Thyroid gland (tissue), 4 donors: ENCODE data around the gene MPZL1.

Source experiments
- CTCF ChIP-seq, 6 experiments: fragments of 200-600 bp in 3 of 6; fragments of 450-650 bp in 3 of 6; sonication (generic) in 3 of 6; IDR thresholded peaks; one replicate each; pipeline ENCODE4 v1.5.1; 2016 to 2019; ENCODE audit warnings: antibody characterized with exemption in 6 of 6, mild to moderate bottlenecking in 2 of 6, inconsistent platforms in 1 of 6, moderate library complexity in 1 of 6
- POLR2A ChIP-seq, 2 donors: fragments of 450-650 bp; IDR thresholded peaks; one replicate each; pipeline ENCODE4 v1.6.1; 2017; ENCODE audit warnings: antibody characterized with exemption in 2 of 2, mild to moderate bottlenecking in 2 of 2, moderate library complexity in 1 of 2

GRCh38 chr1:167683226-167683625 is 38.6 kb upstream of the MPZL1 start:
- TF ChIP-seq CTCF (IDR thresholded peaks at IDR 0.05) (no peak), POLR2A (IDR thresholded peaks at IDR 0.05) (no peak)
